GM10847 (cell line): ENCODE data around the gene RBFOX1.

Experiments
- POLR2A ChIP-seq: IDR thresholded peaks from 2 replicates; pipeline ENCODE4 v1.6.1; 2011; ENCODE audit not compliant: insufficient read length; ENCODE audit errors: extremely low read depth

The RBFOX1 gene

DNA sequence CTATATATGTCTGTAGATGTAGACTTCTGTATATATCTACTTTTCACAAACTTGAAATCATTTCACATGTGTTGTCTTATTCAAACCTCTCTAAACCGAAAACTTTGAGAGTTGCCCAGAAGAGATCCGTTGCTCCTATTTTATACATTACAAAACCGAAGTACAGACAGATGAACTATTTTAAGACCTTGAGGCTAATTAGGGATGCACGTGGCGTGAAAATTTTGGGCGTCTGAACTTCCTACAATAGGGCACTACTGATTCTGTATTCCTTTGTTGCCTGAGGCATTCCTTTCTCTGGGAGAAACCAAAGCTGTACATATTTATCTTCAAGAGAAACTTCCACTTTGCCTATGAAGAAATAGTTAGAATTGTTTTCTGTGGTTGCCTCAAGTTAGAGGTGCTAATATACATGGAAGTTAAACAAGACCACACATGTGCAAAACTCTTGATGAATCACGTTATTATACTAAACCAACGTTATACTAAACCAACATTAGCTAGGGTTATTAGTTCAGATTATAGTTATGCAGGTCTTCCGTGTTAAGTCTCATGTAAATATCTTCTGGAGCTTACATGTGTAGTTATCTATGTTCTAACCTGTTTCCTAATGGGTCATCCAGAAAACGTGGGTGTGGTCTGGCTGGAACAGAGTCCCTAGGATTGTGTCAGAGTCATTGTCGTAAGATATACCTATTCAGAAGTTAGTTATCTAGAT lies 111.2 kb downstream of the RBFOX1 start:
- no peak for TF ChIP-seq POLR2A

- TF ChIP-seq POLR2A = no peak
These were observed 116.7 kb downstream of the RBFOX1 start for GRCh38 chr16:7449306-7449705.

- no peak for TF ChIP-seq POLR2A
These were observed 117.2 kb downstream of the RBFOX1 start for GRCh38 chr16:7449808-7450207.

DNA sequence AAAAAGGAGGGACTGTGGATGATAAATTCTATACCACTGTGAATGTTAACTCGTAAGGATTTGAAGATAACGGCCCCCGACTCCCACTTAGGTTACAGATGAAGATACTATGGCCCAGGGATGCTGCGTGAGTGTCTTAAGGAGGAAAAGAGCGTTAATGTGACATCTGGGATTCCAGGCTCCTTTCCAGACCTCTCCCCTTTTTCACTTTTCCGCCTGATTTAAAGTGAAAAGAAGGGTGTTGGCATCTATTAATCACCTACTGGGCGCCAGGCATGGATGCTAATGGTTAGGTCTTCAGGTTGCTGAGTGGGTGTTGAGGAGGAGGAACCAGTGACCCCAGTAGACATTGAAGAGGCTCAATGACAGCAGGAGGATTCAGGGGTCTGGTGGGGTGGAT lies 117.8 kb downstream of the RBFOX1 start:
- TF ChIP-seq POLR2A = no peak

DNA sequence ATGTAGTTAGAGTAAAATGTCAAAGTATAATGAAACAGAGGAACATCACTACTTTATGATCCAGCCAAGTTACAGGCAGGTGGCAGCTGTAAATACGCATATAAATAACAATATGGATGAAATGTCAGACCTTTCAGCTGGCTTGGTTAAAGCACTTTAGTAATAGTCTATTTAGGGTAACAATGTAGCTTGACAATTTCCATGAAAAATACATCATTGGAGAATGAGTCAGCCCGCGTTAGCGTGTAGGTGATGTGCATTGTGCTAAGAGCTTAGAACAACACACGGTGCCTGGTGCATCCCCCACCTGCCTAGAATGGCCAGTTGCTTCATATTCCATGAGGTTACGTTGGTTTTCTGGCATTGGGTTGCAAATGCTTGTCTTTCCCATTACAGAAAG lies 119.4 kb downstream of the RBFOX1 start:
- no peak for TF ChIP-seq POLR2A

GRCh38 chr16:7456211-7456610 lies 123.6 kb downstream of the RBFOX1 start:
- TF ChIP-seq POLR2A = no peak

GRCh38 chr16:7458144-7458543 lies 125.5 kb downstream of the RBFOX1 start:
- no peak for TF ChIP-seq POLR2A

- TF ChIP-seq POLR2A = no peak
These were observed 137.7 kb downstream of the RBFOX1 start for GRCh38 chr16:7470344-7470743.

- no peak for TF ChIP-seq POLR2A
These were observed 138.6 kb downstream of the RBFOX1 start for GRCh38 chr16:7471268-7471667.

GRCh38 chr16:7482032-7482431 lies 149.4 kb downstream of the RBFOX1 start:
- no peak for TF ChIP-seq POLR2A

DNA sequence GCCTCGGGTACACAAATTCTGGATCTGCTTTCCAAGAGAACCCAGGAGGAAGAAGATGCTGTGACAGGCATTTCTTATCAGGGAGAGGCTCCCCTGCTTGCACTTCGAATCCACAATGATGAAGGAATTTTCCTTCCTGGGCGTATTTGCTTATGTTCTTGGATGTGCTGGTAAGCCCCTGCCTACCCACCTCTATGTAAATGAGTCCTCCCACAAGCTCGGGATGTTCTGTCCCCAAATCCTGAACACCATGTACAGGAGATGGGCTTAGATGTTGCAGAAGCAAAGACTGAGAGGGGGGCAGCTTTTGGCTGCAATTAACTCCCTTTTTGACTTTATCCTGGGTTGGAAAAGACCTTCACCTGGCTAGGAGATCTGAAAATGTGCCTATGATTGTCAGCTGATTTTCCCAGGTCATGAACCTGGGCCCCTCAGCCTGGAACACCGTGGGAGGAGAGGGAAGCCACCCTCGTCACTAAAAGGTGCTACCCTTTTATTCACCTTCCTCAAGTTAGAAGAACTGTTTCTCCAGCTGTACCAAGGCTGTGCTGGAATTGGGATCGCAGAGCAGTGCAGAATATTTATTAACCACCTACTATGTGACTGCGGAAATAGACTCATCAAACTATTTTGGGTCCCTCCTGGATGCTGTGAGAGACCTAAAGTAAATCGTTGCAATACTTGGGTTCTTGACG lies 150.1 kb downstream of the RBFOX1 start:
- TF ChIP-seq POLR2A = no peak

GRCh38 chr16:7487574-7488323 lies 155.1 kb downstream of the RBFOX1 start:
- no peak for TF ChIP-seq POLR2A

DNA sequence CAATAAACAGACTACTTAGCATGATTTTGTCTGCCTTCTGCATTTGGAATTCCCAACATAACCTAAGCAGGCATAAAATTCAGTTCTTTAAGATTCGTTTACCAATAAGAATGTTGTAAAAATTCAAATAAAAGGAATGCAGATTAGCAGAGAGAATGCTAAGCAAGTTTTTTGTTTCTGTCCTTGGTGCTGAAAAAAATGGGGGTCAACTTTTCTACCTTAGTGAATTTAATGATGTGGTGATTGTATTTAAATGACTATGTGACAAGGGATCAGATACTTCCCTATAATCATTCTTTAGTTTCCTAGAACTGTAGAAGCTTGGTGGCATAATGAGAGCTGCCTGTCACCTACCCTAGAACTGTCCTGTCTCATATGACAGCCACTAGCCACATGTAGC lies 159.5 kb downstream of the RBFOX1 start:
- no peak for TF ChIP-seq POLR2A

DNA sequence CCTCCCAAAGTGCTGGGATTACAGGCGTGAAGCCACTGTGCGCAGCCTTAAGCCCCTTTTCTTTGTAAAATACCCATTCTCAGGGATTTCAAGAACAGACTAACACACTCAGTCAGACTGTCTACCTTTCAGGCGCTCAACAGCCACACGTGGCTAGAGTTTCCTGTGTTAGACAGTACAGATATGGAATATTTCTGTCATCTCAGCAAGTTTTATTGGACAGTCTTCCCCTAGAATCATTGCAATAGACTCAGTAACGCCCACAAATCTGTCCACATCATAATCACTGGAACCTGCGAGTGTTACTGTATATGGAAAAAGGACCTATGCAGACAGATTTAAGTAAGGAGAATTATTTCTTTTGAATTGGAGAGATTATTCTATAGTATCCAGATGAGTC lies 160.5 kb downstream of the RBFOX1 start:
- TF ChIP-seq POLR2A = no peak

GRCh38 chr16:7497691-7498090 lies 165.0 kb downstream of the RBFOX1 start:
- TF ChIP-seq POLR2A = no peak

DNA sequence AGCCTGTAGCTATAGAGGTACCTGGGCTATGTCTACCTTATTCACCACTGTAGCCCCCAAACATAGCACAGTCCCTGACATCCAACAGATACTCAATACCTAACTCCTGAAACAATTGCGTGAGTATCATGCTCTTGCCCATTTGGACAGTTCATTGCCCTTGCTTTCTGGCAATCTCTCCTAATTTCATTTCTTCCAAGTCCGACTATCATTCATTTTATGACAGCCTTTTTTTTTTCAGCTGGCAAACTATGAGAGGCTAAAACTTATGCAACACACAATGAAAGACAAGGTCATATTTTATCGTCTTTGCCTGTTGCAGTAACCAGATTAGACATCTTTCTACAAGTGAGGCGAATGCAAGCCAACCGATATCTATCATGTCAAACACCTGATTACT lies 169.2 kb downstream of the RBFOX1 start:
- TF ChIP-seq POLR2A = no peak
